MCF 10A (cell line): Measurements from ENCODE around the gene ATP5F1E. TPM values are rescaled to one million over a fixed set of nuclear protein-coding genes. Genes with fewer than 3 reads are reported as not detected.
A peak's percentile ranks its signal among the peaks of the same experiment; 100 is the strongest.

Experiments
- BruUV-seq: library from RNA; stranded (reverse); fragments of 400-500 nt; replicated peaks from 2 replicates; lab custom pipeline; 2021; lab: Mats Ljungman, UMichigan
- CTCF ChIA-PET: fragments of 300-600 bp; sonication (Branson Sonifier 250); formaldehyde crosslinking; extraction: SDS; loops from one replicate; lab custom pipeline; 2021; ENCODE audit warnings: antibody characterized with exemption, inconsistent platforms; lab: Yijun Ruan, JAX
- POLR2A ChIA-PET: fragments of 300-600, 350-650 bp; sonication (Branson Sonifier 250); formaldehyde crosslinking; extraction: SDS; loops from one replicate; lab custom pipeline; 2020; ENCODE audit warnings: antibody characterized with exemption, inconsistent platforms; lab: Yijun Ruan, JAX
- DNase-seq: peaks from one replicate; pipeline ENCODE4 v3.0.0-alpha.2; 2018; ENCODE audit not compliant: unreplicated experiment
- H3K27ac Mint-ChIP-seq: one replicate; pipeline ENCODE4 v1.8.0; 2022; ENCODE audit warnings: mild to moderate bottlenecking, low read depth, mixed read lengths; ENCODE audit not compliant: unreplicated experiment
- H3K27me3 Mint-ChIP-seq: one replicate; pipeline ENCODE4 v1.8.0; 2022; ENCODE audit warnings: mixed read lengths; ENCODE audit not compliant: insufficient read depth, unreplicated experiment
- H3K36me3 Mint-ChIP-seq: one replicate; pipeline ENCODE4 v1.8.0; 2022; ENCODE audit warnings: mild to moderate bottlenecking, moderate library complexity, mixed read lengths; ENCODE audit not compliant: insufficient read depth, unreplicated experiment
- H3K4me1 Mint-ChIP-seq: one replicate; pipeline ENCODE4 v1.8.0; 2022; ENCODE audit warnings: mixed read lengths; ENCODE audit not compliant: insufficient read depth, unreplicated experiment
- H3K4me3 Mint-ChIP-seq: one replicate; pipeline ENCODE4 v1.8.0; 2022; ENCODE audit warnings: mild to moderate bottlenecking, moderate library complexity, mixed read lengths; ENCODE audit not compliant: unreplicated experiment
- H3K9me3 Mint-ChIP-seq: one replicate; pipeline ENCODE4 v1.8.0; 2022; ENCODE audit warnings: mixed read lengths; ENCODE audit not compliant: unreplicated experiment
- intact Hi-C: fragments of 100-400 bp; cut with micrococcal nuclease; formaldehyde crosslinking; loops from 2 replicates; pipeline ENCODE4 v1.14.1; 2022
- total RNA-seq: library from RNA; stranded (reverse); gene quantifications from 2 replicates; pipeline ENCODE4 v1.2.3, GENCODE V29; 2022
- TF ChIP-seq, protein P1 (sequence below): fragments of 200-600 bp; IDR thresholded peaks from one replicate; pipeline ENCODE4 v1.8.0; 2022; ENCODE audit warnings: antibody characterized with exemption, mild to moderate bottlenecking; ENCODE audit not compliant: unreplicated experiment

The ATP5F1E gene
- total RNA-seq, 1 experiment from 2014 or later, result 69.7 TPM

GRCh38 chr20:59044295-59044694, 12.2 kb upstream of the ATP5F1E start:
- H3K27me3 Mint-ChIP-seq, result no peaks in the 10 kb centered on the region

DNA sequence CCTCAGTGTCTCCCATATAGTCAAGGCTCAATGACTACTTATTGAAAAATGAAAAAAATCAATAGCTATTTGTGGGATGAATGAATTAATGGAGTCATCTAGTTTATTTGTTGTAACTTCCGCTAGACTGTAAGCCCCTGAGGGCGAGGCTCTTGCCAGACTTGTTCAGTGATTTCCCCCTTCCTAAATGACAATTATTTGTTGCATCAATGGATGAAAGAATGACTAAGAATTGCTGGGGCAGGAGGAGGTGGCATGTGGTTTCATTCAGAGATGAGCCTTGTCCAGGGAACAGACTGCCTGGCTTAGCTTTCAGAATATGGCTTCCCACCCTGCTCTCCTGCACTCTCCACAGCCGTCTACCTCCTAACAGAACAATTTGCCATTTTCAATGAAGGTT, 11.6 kb upstream of the ATP5F1E start:
- H3K36me3 Mint-ChIP-seq, result peaks cover 20% of the 10 kb centered on the region

More at GRCh38 chr20:59044295-59044694, 12.2 kb upstream of the ATP5F1E start:
- Mint-ChIP-seq H3K4me3 (no peak overlapping the region), H3K36me3 (peaks cover 20% of the 10 kb centered on the region), H3K4me1 (peaks cover 36% of the 10 kb centered on the region), H3K9me3 (peaks cover 8% of the 10 kb centered on the region), H3K27ac (no peak overlapping the region)
- intact Hi-C loops, result no loop called here
- POLR2A ChIA-PET, result interaction anchor here (4.9 kb wide), 1 partner anchor 13 kb away, joined by 107 read pairs; the partner anchor contains the start of gene ATP5F1E
- no TSS peak for BruUV-seq
- TF ChIP-seq, protein P1, sequence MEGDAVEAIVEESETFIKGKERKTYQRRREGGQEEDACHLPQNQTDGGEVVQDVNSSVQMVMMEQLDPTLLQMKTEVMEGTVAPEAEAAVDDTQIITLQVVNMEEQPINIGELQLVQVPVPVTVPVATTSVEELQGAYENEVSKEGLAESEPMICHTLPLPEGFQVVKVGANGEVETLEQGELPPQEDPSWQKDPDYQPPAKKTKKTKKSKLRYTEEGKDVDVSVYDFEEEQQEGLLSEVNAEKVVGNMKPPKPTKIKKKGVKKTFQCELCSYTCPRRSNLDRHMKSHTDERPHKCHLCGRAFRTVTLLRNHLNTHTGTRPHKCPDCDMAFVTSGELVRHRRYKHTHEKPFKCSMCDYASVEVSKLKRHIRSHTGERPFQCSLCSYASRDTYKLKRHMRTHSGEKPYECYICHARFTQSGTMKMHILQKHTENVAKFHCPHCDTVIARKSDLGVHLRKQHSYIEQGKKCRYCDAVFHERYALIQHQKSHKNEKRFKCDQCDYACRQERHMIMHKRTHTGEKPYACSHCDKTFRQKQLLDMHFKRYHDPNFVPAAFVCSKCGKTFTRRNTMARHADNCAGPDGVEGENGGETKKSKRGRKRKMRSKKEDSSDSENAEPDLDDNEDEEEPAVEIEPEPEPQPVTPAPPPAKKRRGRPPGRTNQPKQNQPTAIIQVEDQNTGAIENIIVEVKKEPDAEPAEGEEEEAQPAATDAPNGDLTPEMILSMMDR, result no peak
- no peak for DNase-seq
- CTCF ChIA-PET, result interaction anchor here (0.6 to 1.1 kb wide), 2 partner anchors 32 to 115 kb away, joined by 3 to 4 read pairs; no protein-coding TSS in a partner anchor

DNA sequence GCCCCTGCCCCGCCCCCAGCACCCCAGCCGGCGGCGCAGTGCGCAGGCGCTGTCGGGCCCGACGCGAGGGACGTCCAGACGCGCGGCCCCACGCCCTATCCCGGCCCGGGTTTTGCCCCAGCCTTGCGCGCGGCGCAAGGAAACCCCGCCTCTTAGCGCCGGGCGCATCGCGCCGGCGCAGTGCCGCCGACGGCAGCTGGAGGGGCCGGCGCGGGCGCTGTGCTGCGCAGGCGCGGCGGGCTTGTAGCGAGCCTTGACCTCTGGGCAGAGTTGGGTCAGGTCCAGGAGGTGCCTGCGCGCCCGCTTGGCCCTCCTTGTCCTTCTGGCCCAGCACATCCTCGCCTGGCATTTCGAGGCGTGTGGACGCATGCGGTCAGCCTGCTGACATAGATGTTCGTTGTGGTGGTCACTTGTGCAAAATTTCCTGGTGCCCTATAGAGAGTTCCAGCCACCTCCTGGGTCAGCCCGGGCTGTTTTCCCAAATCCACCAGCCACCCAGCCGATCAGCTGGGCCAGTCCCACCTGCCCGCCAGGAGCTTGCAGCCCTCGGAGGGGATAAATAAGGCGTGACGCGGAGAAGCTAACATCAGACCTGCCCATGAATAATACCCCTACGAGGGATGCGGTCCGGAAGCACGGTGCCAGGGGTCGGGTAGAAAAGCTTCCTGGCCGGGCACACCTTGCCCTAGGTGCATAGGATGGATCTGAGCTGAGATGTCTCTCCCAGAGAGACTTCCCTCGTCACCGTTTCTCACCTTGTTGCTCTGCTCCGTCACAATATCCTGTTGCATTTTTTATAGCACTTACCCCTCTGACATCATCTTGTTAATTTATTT, 10.9 kb upstream of the ATP5F1E start:
- peak; percentile 93 for DNase-seq
- POLR2A ChIA-PET, result interaction anchor here (0.7 to 4.9 kb wide), 13 partner anchors 11 to 385 kb away, joined by 3 to 107 read pairs (median 5); partner anchors contain the start of genes ATP5F1E and TUBB1
- Mint-ChIP-seq H3K4me1 (peaks cover 39% of the 10 kb centered on the region), H3K36me3 (peaks cover 25% of the 10 kb centered on the region), H3K27me3 (no peaks in the 10 kb centered on the region), H3K27ac (peak overlapping the region; percentile 90), H3K9me3 (peaks cover 8% of the 10 kb centered on the region), H3K4me3 (peak overlapping the region; percentile 86)
- TF ChIP-seq, protein P1, result no peak
- BruUV-seq, result no TSS peak
- CTCF ChIA-PET, result interaction anchor here (0.6 to 1.2 kb wide), 6 partner anchors 12 to 1452 kb away, joined by 3 to 6 read pairs (median 4); no protein-coding TSS in a partner anchor
- intact Hi-C loops, result no loop called here

More for the DNA sequence above, 11.6 kb upstream of the ATP5F1E start:
- BruUV-seq, result no TSS peak
- intact Hi-C loops, result no loop called here
- no peak overlapping the region for H3K27ac Mint-ChIP-seq
- peaks cover 42% of the 10 kb centered on the region for H3K4me1 Mint-ChIP-seq
- CTCF ChIA-PET, result interaction anchor here (0.6 to 1.2 kb wide), 4 partner anchors 24 to 1452 kb away, joined by 3 to 4 read pairs (median 3); no protein-coding TSS in a partner anchor
- POLR2A ChIA-PET, result interaction anchor here (0.7 to 4.9 kb wide), 9 partner anchors 12 to 386 kb away, joined by 4 to 107 read pairs (median 8); partner anchors contain the start of genes ATP5F1E and TUBB1
- H3K9me3 Mint-ChIP-seq, result peaks cover 8% of the 10 kb centered on the region
- no peak for DNase-seq
- peak overlapping the region; percentile 86 for H3K4me3 Mint-ChIP-seq
- no peaks in the 10 kb centered on the region for H3K27me3 Mint-ChIP-seq
- TF ChIP-seq, protein P1, result no peak
